GM21576 (cell line): ENCODE measurements around the gene ALDH6A1.
A peak's percentile ranks its signal among the peaks of the same experiment; 100 is the strongest.

Experiments used
- ATAC-seq: cut with Tn5 transposase; IDR thresholded peaks from one replicate; pipeline ENCODE4 v1.9.1; 2021; ENCODE audit warnings: mild to moderate bottlenecking, moderate library complexity; ENCODE audit not compliant: unreplicated experiment

ALDH6A1 gene

GRCh38 chr14:74049876-74050495 lies 34.3 kb downstream of the ALDH6A1 start:
- ATAC-seq = no peak

- ATAC-seq = no peak
Observed at GRCh38 chr14:74048281-74048680, 36.0 kb downstream of the ALDH6A1 start.

GRCh38 chr14:74045522-74045921 lies 38.7 kb downstream of the ALDH6A1 start:
- ATAC-seq = no peak

- no peak for ATAC-seq
Observed at GRCh38 chr14:74042296-74042695, 42.0 kb downstream of the ALDH6A1 start.

GRCh38 chr14:74038020-74038859 lies 46.0 kb downstream of the ALDH6A1 start:
- ATAC-seq = no peak

GRCh38 chr14:74035556-74035955 lies 48.7 kb downstream of the ALDH6A1 start:
- no peak for ATAC-seq

- ATAC-seq = no peak
Observed at GRCh38 chr14:74034572-74034971, 49.7 kb downstream of the ALDH6A1 start.

- no peak for ATAC-seq
Observed at GRCh38 chr14:74029136-74029535, 55.1 kb downstream of the ALDH6A1 start.

GRCh38 chr14:74022346-74022745 lies 61.9 kb downstream of the ALDH6A1 start:
- no peak for ATAC-seq

- ATAC-seq = no peak
Observed at GRCh38 chr14:74019408-74020137, 64.7 kb downstream of the ALDH6A1 start.

- peak; percentile 83 for ATAC-seq
Observed at GRCh38 chr14:74018586-74019407, 65.5 kb downstream of the ALDH6A1 start, which contains the start of the genes BBOF1 and ENTPD5. TSS of gene BBOF1 (plus strand) at chr14:74019349. CDS start at chr14:74019479, 130 bp downstream. TSS of gene ENTPD5 (minus strand) at chr14:74019288. CDS start at chr14:73988102, 31,186 bp downstream.

GRCh38 chr14:74018174-74018585 lies 66.1 kb downstream of the ALDH6A1 start:
- ATAC-seq = peak; percentile 11

- no peak for ATAC-seq
Observed at GRCh38 chr14:74015963-74016362, 68.3 kb downstream of the ALDH6A1 start.

- no peak for ATAC-seq
Observed at GRCh38 chr14:74015176-74015575, 69.1 kb downstream of the ALDH6A1 start.

GRCh38 chr14:74014299-74014698 lies 70.0 kb downstream of the ALDH6A1 start:
- no peak for ATAC-seq

GRCh38 chr14:74008843-74009499 lies 75.3 kb downstream of the ALDH6A1 start:
- no peak for ATAC-seq
